GM19395 (cell line): ENCODE data around the gene SPOCK2.

Experiments
- ATAC-seq: cut with Tn5 transposase; IDR thresholded peaks from one replicate; pipeline ENCODE4 v1.9.1; 2021; ENCODE audit warnings: mild to moderate bottlenecking, moderate library complexity; ENCODE audit not compliant: unreplicated experiment

SPOCK2 gene

GRCh38 chr10:72058347-72058898, 29.9 kb downstream of the SPOCK2 start:
- ATAC-seq = no peak

GRCh38 chr10:72056932-72057751, 31.2 kb downstream of the SPOCK2 start:
- ATAC-seq = no peak

- ATAC-seq = no peak
Observed at GRCh38 chr10:72056113-72056512, 32.2 kb downstream of the SPOCK2 start.

GRCh38 chr10:72053690-72054089, 34.7 kb downstream of the SPOCK2 start:
- no peak for ATAC-seq

GRCh38 chr10:72050873-72051272, 37.5 kb downstream of the SPOCK2 start:
- ATAC-seq = no peak

- ATAC-seq = no peak
Observed at GRCh38 chr10:72049969-72050781, 38.2 kb downstream of the SPOCK2 start.

GRCh38 chr10:72049472-72049871, 38.9 kb downstream of the SPOCK2 start:
- ATAC-seq = no peak

GRCh38 chr10:72048450-72049124, 39.8 kb downstream of the SPOCK2 start:
- peak; percentile 57 for ATAC-seq

GRCh38 chr10:72045586-72045985, 42.8 kb downstream of the SPOCK2 start:
- no peak for ATAC-seq

GRCh38 chr10:72044417-72045041, 43.8 kb downstream of the SPOCK2 start:
- ATAC-seq = no peak

GRCh38 chr10:72043016-72043834, 45.1 kb downstream of the SPOCK2 start:
- ATAC-seq = no peak

- no peak for ATAC-seq
Observed at GRCh38 chr10:72041491-72041890, 46.9 kb downstream of the SPOCK2 start.

GRCh38 chr10:72039377-72039776, 49.0 kb downstream of the SPOCK2 start:
- no peak for ATAC-seq

GRCh38 chr10:72038458-72039001, 49.8 kb downstream of the SPOCK2 start:
- no peak for ATAC-seq

- no peak for ATAC-seq
Observed at GRCh38 chr10:72037811-72038210, 50.5 kb downstream of the SPOCK2 start.

GRCh38 chr10:72037266-72037665, 51.1 kb downstream of the SPOCK2 start:
- no peak for ATAC-seq

GRCh38 chr10:72035252-72035887, 53.0 kb downstream of the SPOCK2 start:
- ATAC-seq = no peak

- ATAC-seq = no peak
Observed at GRCh38 chr10:72034761-72035160, 53.6 kb downstream of the SPOCK2 start.

- ATAC-seq = no peak
Observed at GRCh38 chr10:72034040-72034499, 54.3 kb downstream of the SPOCK2 start.
